Measurements from ENCODE around the gene IGSF10. TPM values are rescaled to one million over a fixed set of nuclear protein-coding genes. Genes with fewer than 3 reads are reported as not detected.

Gene IGSF10
- total RNA-seq, 1 donor from 2014 or later = 7.5 TPM

- no peak for DNase-seq (ENCODE audit: low spot score)
Measured at GRCh38 chr3:151419806-151420205, 41.1 kb downstream of the IGSF10 start.

GRCh38 chr3:151415289-151415688, 45.6 kb downstream of the IGSF10 start:
- DNase-seq (ENCODE audit: low spot score) = no peak

GRCh38 chr3:151412989-151413388, 47.9 kb downstream of the IGSF10 start:
- DNase-seq (ENCODE audit: low spot score) = no peak

Other genes with a start within 250 kb of the IGSF10 start
- 8.9 TPM for gene P2RY14, start 182.5 kb downstream of the IGSF10 start, total RNA-seq (ENCODE audit: insufficient read depth, low replicate concordance)
- gene GPR87, start 144.2 kb downstream of the IGSF10 start, total RNA-seq (ENCODE audit: insufficient read depth, low replicate concordance) = 4.1 TPM
- gene P2RY13, start 131.5 kb downstream of the IGSF10 start, total RNA-seq (ENCODE audit: insufficient read depth, low replicate concordance) = 5.5 TPM
- 8.9 TPM for gene P2RY12, start 76.3 kb downstream of the IGSF10 start, total RNA-seq (ENCODE audit: insufficient read depth, low replicate concordance)

Measured in umbilical cord (tissue), 2 donors.